Neural progenitor cell (in vitro differentiated cells): Measurements from ENCODE around the gene PEX5L. TPM values are rescaled to one million over a fixed set of nuclear protein-coding genes. Genes with fewer than 3 reads are reported as not detected.

ENCODE experiments used
- DNase-seq: peaks from one replicate; pipeline ENCODE4 v3.0.0-alpha.2; 2016; ENCODE audit warnings: low spot score
- H2AFZ ChIP-seq: fragments of 200-600 bp; sonication (generic); replicated peaks from 2 replicates; pipeline ENCODE4 v1.6.1; 2016; ENCODE audit warnings: antibody characterized with exemption
- H3F3A ChIP-seq: fragments of 200-600 bp; sonication (generic); 2 replicates; pipeline ENCODE4 v1.6.1; 2016; ENCODE audit warnings: antibody characterized with exemption, low read depth
- H3K27ac ChIP-seq: fragments of 200-600 bp; sonication (generic); 2 replicates; pipeline ENCODE4 v1.5.1; 2016; ENCODE audit warnings: mild to moderate bottlenecking
- H3K27me3 ChIP-seq: fragments of 200-600 bp; sonication (generic); 2 replicates; pipeline ENCODE4 v1.6.1; 2016; ENCODE audit warnings: mild to moderate bottlenecking, moderate library complexity
- H3K36me3 ChIP-seq: fragments of 200-600 bp; sonication (generic); 2 replicates; pipeline ENCODE4 v1.5.1; 2016
- H3K4me1 ChIP-seq: fragments of 200-600 bp; sonication (generic); 2 replicates; pipeline ENCODE4 v1.6.1; 2016; ENCODE audit warnings: mixed run types
- H3K4me2 ChIP-seq: fragments of 200-600 bp; sonication (generic); 2 replicates; pipeline ENCODE4 v1.6.1; 2016
- H3K4me3 ChIP-seq: fragments of 200-600 bp; sonication (generic); 2 replicates; pipeline ENCODE4 v1.5.1; 2016
- H3K79me2 ChIP-seq: fragments of 200-600 bp; sonication (generic); 2 replicates; pipeline ENCODE4 v1.6.1; 2016; ENCODE audit warnings: low read depth
- H3K9ac ChIP-seq: fragments of 200-600 bp; sonication (generic); 2 replicates; pipeline ENCODE4 v1.6.1; 2016
- H3K9me3 ChIP-seq: fragments of 200-600 bp; sonication (generic); 2 replicates; pipeline ENCODE4 v1.5.1; 2016; ENCODE audit warnings: low read depth
- H4K20me1 ChIP-seq: fragments of 200-600 bp; sonication (generic); 2 replicates; pipeline ENCODE4 v1.6.1; 2016; ENCODE audit warnings: low read depth
- H3K27ac Mint-ChIP-seq: 3 replicates; pipeline ENCODE4 v1.8.0; 2021; ENCODE audit warnings: mixed read lengths
- H3K27me3 Mint-ChIP-seq: 2 replicates; pipeline ENCODE4 v1.8.0; 2022; ENCODE audit warnings: low read depth, mild to moderate bottlenecking, inconsistent platforms, moderate library complexity, mixed read lengths; ENCODE audit not compliant: insufficient read depth
- H3K36me3 Mint-ChIP-seq: 3 replicates; pipeline ENCODE4 v1.8.0; 2021; ENCODE audit warnings: mixed read lengths
- H3K4me1 Mint-ChIP-seq: 3 replicates; pipeline ENCODE4 v1.8.0; 2021; ENCODE audit warnings: mixed read lengths
- H3K4me3 Mint-ChIP-seq: 3 replicates; pipeline ENCODE4 v1.8.0; 2021; ENCODE audit warnings: mild to moderate bottlenecking, moderate library complexity, mixed read lengths
- H3K9me3 Mint-ChIP-seq: 3 replicates; pipeline ENCODE4 v1.8.0; 2020; ENCODE audit warnings: mixed read lengths
- CTCF ChIP-seq: fragments of 200-600 bp; sonication (generic); IDR thresholded peaks from 2 replicates; pipeline ENCODE4 v1.5.1; 2017; ENCODE audit warnings: antibody characterized with exemption, mild to moderate bottlenecking
- EZH2 ChIP-seq: fragments of 200-600 bp; sonication (generic); IDR thresholded peaks from 2 replicates; pipeline ENCODE4 v1.6.1; 2017; ENCODE audit warnings: antibody characterized with exemption, mild to moderate bottlenecking, moderate library complexity
- EZH2phosphoT487 ChIP-seq: fragments of 200-600 bp; sonication (generic); IDR thresholded peaks from 2 replicates; pipeline ENCODE4 v1.6.1; 2017; ENCODE audit warnings: antibody characterized with exemption
- total RNA-seq: library from RNA; depleted of rRNA; stranded (reverse); fragments of >200 nt; gene quantifications from 2 replicates; pipeline ENCODE4 v1.2.3, GENCODE V29; 2015; ENCODE audit warnings: low replicate concordance

Gene PEX5L
- total RNA-seq, 1 donor from 2014 or later = 0.90 TPM

DNA sequence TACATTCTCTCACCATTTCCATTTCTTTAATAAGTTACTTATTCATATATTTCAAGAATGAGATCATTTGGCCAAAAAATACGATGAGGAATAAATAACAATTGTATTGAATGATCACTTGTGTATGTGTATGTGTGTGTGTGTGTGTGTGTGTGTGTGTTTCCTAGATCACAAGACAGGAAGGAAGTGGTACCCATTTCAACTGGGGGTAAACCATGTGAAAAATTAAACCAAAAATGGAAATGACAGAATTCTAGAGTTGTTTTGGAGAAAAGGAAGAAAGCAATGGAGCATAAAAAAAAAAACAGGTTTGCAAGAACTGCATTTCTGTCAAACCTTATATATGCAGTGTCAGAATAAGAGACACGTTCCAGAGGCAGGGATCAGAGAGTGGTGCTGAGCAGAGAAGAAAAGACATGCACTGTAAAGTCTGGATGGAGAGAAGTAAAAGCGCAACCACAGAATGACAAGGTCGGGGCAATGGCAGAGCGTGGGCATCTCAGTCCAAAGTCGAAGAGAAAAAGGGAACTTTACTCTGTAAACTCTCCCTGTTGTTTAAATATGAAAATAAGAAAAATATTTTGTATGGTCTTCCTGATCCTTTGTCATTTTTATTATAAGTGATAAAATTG is 75.5 kb downstream of the PEX5L start:
- Mint-ChIP-seq H3K4me3 (no peak overlapping the region), H3K4me1 (peaks cover 7% of the 10 kb centered on the region), H3K36me3 (no peaks in the 10 kb centered on the region), H3K27ac (no peak overlapping the region), H3K27me3 (no peaks in the 10 kb centered on the region), H3K9me3 (no peaks in the 10 kb centered on the region)
- no peak overlapping the region for H3K9ac ChIP-seq
- H2AFZ ChIP-seq = no peak overlapping the region
- H3K36me3 ChIP-seq = no peaks in the 10 kb centered on the region
- DNase-seq = no peak
- H3K27ac ChIP-seq = no peak overlapping the region
- H3K79me2 ChIP-seq = no peaks in the 10 kb centered on the region
- H3F3A ChIP-seq = no peaks in the 10 kb centered on the region
- H3K4me2 ChIP-seq = no peak overlapping the region
- no peaks in the 10 kb centered on the region for H3K4me1 ChIP-seq
- no peaks in the 10 kb centered on the region for H4K20me1 ChIP-seq
- no peaks in the 10 kb centered on the region for H3K9me3 ChIP-seq
- TF ChIP-seq EZH2 = no peak
- no peak for TF ChIP-seq EZH2phosphoT487
- TF ChIP-seq CTCF = no peak
- H3K4me3 ChIP-seq = no peak overlapping the region
- no peaks in the 10 kb centered on the region for H3K27me3 ChIP-seq

DNA sequence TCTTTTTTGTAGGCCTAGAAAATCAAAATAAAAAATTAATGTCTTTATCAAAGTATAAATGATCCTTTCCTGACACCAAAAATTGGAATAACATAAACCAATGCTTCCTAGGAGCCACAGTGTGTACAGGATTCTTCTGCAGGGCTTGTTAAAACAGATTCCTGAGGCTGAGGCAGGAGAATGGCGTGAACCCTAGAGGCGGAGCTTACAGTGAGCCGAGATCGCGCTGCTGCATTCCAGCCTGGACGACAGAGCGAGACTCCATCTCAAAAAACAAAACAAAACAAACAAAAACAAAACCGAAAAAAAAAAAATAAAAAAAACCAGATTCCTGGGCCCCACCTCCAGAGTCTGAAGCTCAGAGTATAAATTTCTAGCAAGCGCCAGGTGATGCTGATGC is 78.0 kb downstream of the PEX5L start:
- H4K20me1 ChIP-seq = no peaks in the 10 kb centered on the region
- no peaks in the 10 kb centered on the region for H3K4me1 ChIP-seq
- Mint-ChIP-seq H3K27me3 (no peaks in the 10 kb centered on the region), H3K36me3 (no peaks in the 10 kb centered on the region), H3K9me3 (no peaks in the 10 kb centered on the region), H3K27ac (no peak overlapping the region), H3K4me1 (peaks cover 7% of the 10 kb centered on the region), H3K4me3 (no peak overlapping the region)
- no peaks in the 10 kb centered on the region for H3K27me3 ChIP-seq
- TF ChIP-seq EZH2 (no peak), CTCF (no peak)
- H2AFZ ChIP-seq = no peak overlapping the region
- no peaks in the 10 kb centered on the region for H3F3A ChIP-seq
- no peaks in the 10 kb centered on the region for H3K36me3 ChIP-seq
- DNase-seq = no peak
- H3K4me2 ChIP-seq = no peak overlapping the region
- H3K79me2 ChIP-seq = no peaks in the 10 kb centered on the region
- H3K27ac ChIP-seq = no peak overlapping the region
- no peak overlapping the region for H3K9ac ChIP-seq
- H3K4me3 ChIP-seq = no peak overlapping the region
- H3K9me3 ChIP-seq = no peaks in the 10 kb centered on the region

DNA sequence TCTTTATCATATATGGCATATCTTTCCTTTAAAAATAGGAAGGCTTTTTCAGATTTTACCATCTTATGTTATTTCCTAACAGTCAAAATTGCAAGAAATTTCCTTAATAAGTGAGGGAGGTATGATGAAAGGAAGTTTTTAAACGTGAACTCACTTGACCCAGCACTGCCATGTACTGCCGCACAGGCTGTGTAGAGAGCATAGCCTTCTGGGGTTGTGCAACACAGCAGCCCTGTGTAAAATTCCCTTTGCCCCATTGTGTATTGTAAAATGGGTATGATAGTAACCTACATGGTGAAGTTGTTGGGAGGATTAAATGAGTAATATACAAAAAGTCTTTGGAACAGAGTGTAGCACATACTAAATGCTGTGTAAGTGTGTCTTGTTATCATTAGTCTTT is 78.6 kb downstream of the PEX5L start:
- H3K4me3 Mint-ChIP-seq = no peak overlapping the region
- no peak overlapping the region for H3K27ac ChIP-seq

More for the DNA sequence above, 78.6 kb downstream of the PEX5L start:
- Histone ChIP-seq H3K9me3 (no peaks in the 10 kb centered on the region), H3K79me2 (no peaks in the 10 kb centered on the region), H3K4me1 (no peaks in the 10 kb centered on the region), H3K36me3 (no peaks in the 10 kb centered on the region), H3K9ac (no peak overlapping the region), H2AFZ (no peak overlapping the region), H3F3A (no peaks in the 10 kb centered on the region), H3K4me2 (no peak overlapping the region), H3K27me3 (no peaks in the 10 kb centered on the region), H4K20me1 (no peaks in the 10 kb centered on the region), H3K4me3 (no peak overlapping the region)
- Mint-ChIP-seq H3K36me3 (no peaks in the 10 kb centered on the region), H3K4me1 (peaks cover 7% of the 10 kb centered on the region), H3K27me3 (no peaks in the 10 kb centered on the region), H3K27ac (no peak overlapping the region), H3K9me3 (no peaks in the 10 kb centered on the region)
- TF ChIP-seq EZH2phosphoT487 (no peak), CTCF (no peak), EZH2 (no peak)
- no peak for DNase-seq
